ENCODE data around the gene PTPRG.

GRCh38 chr3:62093025-62093424 is 531.7 kb downstream of the PTPRG start:
- TF ChIP-seq CTCF (IDR thresholded peaks at IDR 0.05) (no peak), POLR2A (IDR thresholded peaks at IDR 0.05) (no peak)

Data from right lobe of liver (tissue), 4 donors.